Measurements from ENCODE around the gene ZNF518B. TPM values are rescaled to one million over a fixed set of nuclear protein-coding genes. Genes with fewer than 3 reads are reported as not detected.

Gene ZNF518B
- total RNA-seq, 1 experiment from 2014 or later, result 38.7 TPM

- TF ChIP-seq EZH2phosphoT487 (IDR thresholded peaks at IDR 0.05; ENCODE audit: borderline replicate concordance), result no peak
- no peak for TF ChIP-seq EZH2 (IDR thresholded peaks at IDR 0.05)
- TF ChIP-seq SP1 (IDR thresholded peaks at IDR 0.05; ENCODE audit: low read depth), result no peak
- TF ChIP-seq, protein P1, sequence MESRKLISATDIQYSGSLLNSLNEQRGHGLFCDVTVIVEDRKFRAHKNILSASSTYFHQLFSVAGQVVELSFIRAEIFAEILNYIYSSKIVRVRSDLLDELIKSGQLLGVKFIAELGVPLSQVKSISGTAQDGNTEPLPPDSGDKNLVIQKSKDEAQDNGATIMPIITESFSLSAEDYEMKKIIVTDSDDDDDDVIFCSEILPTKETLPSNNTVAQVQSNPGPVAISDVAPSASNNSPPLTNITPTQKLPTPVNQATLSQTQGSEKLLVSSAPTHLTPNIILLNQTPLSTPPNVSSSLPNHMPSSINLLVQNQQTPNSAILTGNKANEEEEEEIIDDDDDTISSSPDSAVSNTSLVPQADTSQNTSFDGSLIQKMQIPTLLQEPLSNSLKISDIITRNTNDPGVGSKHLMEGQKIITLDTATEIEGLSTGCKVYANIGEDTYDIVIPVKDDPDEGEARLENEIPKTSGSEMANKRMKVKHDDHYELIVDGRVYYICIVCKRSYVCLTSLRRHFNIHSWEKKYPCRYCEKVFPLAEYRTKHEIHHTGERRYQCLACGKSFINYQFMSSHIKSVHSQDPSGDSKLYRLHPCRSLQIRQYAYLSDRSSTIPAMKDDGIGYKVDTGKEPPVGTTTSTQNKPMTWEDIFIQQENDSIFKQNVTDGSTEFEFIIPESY (IDR thresholded peaks at IDR 0.05; ENCODE audit: extremely low read depth, insufficient replicate concordance, low read length), result no peak
- TF ChIP-seq SRF (IDR thresholded peaks at IDR 0.05; ENCODE audit: low read depth), result no peak
- no peak for TF ChIP-seq MAX (IDR thresholded peaks at IDR 0.05)
- no peak for TF ChIP-seq JUND (IDR thresholded peaks at IDR 0.05)
- TF ChIP-seq FOSL1 (IDR thresholded peaks at IDR 0.05; ENCODE audit: low read depth), result no peak
Observed at GRCh38 chr4:10395971-10396580, 61.1 kb downstream of the ZNF518B start (continued).

Other genes starting within 250 kb of the ZNF518B start
- gene CLNK, start 227.3 kb upstream of the ZNF518B start, total RNA-seq (2021; ENCODE audit: unreplicated experiment), result not detected